OCI-LY3 (cell line): ENCODE measurements around the gene ANO8.

ENCODE experiments used
- H2AFZ ChIP-seq: fragments of 200-600, 300-600 bp; shearing (Covaris generic); 2 replicates; pipeline ENCODE4 v1.6.0; 2014; ENCODE audit warnings: antibody characterized with exemption, low read depth, low read length
- H3K27ac ChIP-seq: fragments of 200-600, 300-600 bp; sonication (generic); 2 replicates; pipeline ENCODE4 v1.5.1; 2014; ENCODE audit warnings: mild to moderate bottlenecking, low read length, moderate library complexity, mixed read lengths
- H3K27me3 ChIP-seq: fragments of 200-600, 300-600 bp; sonication (generic); 2 replicates; pipeline ENCODE4 v1.6.1; 2014; ENCODE audit warnings: low read depth, low read length, mixed read lengths
- H3K36me3 ChIP-seq: fragments of 200-600, 300-600 bp; sonication (generic); replicated peaks from 2 replicates; pipeline ENCODE3; 2014; ENCODE audit warnings: low read depth, low read length, mixed read lengths
- H3K4me1 ChIP-seq: fragments of 300-600, 200-600 bp; sonication (generic); 2 replicates; pipeline ENCODE4 v1.6.1; 2014; ENCODE audit warnings: low read length, mixed read lengths
- H3K4me2 ChIP-seq: fragments of 200-600, 300-600 bp; sonication (generic); 2 replicates; pipeline ENCODE4 v1.6.1; 2014; ENCODE audit warnings: low read length, mixed read lengths
- H3K4me3 ChIP-seq: fragments of 300-600, 200-600 bp; sonication (generic); 2 replicates; pipeline ENCODE4 v1.5.1; 2014; ENCODE audit warnings: antibody characterized with exemption, mild to moderate bottlenecking, low read length, moderate library complexity
- H3K79me2 ChIP-seq: fragments of 300-600, 200-600 bp; shearing (Covaris generic); 2 replicates; pipeline ENCODE4 v1.6.1; 2014; ENCODE audit warnings: mild to moderate bottlenecking, low read length, mixed read lengths
- H3K9ac ChIP-seq: fragments of 300-600, 200-600 bp; shearing (Covaris generic); 2 replicates; pipeline ENCODE4 v1.6.0; 2014; ENCODE audit warnings: mild to moderate bottlenecking, low read length, moderate library complexity
- H3K9me3 ChIP-seq: fragments of 200-600, 300-600 bp; shearing (Covaris generic); 2 replicates; pipeline ENCODE4 v1.6.1; 2014; ENCODE audit warnings: low read length, mixed read lengths; ENCODE audit not compliant: insufficient read depth
- H4K20me1 ChIP-seq: fragments of 200-600, 300-600 bp; sonication (generic); 2 replicates; pipeline ENCODE4 v1.6.1; 2016; ENCODE audit warnings: low read length, mixed read lengths; ENCODE audit not compliant: insufficient read depth
- EZH2phosphoT487 ChIP-seq: fragments of 200-600 bp; shearing (Covaris generic); IDR thresholded peaks from 2 replicates; pipeline ENCODE4 v1.6.1; 2018; ENCODE audit warnings: antibody characterized with exemption, mixed run types, low read depth
- TF ChIP-seq, protein P1 (sequence below): fragments of 200-600, 300-600 bp; sonication (generic); IDR thresholded peaks from 2 replicates; pipeline ENCODE4 v1.5.1; 2014; ENCODE audit warnings: antibody characterized with exemption, low read length, low read depth

Gene ANO8

GRCh38 chr19:17318966-17319365 lies 15.7 kb downstream of the ANO8 start:
- H3K27ac ChIP-seq: no peak overlapping the region
- no peak overlapping the region for H3K4me2 ChIP-seq
- H4K20me1 ChIP-seq: no peaks in the 10 kb centered on the region
- no peaks in the 10 kb centered on the region for H3K27me3 ChIP-seq
- H3K79me2 ChIP-seq: no peaks in the 10 kb centered on the region
- H3K9me3 ChIP-seq: no peaks in the 10 kb centered on the region
- peaks cover 27% of the 10 kb centered on the region for H3K36me3 ChIP-seq
- no peak overlapping the region for H3K4me3 ChIP-seq
- no peak overlapping the region for H2AFZ ChIP-seq
- TF ChIP-seq, protein P1, sequence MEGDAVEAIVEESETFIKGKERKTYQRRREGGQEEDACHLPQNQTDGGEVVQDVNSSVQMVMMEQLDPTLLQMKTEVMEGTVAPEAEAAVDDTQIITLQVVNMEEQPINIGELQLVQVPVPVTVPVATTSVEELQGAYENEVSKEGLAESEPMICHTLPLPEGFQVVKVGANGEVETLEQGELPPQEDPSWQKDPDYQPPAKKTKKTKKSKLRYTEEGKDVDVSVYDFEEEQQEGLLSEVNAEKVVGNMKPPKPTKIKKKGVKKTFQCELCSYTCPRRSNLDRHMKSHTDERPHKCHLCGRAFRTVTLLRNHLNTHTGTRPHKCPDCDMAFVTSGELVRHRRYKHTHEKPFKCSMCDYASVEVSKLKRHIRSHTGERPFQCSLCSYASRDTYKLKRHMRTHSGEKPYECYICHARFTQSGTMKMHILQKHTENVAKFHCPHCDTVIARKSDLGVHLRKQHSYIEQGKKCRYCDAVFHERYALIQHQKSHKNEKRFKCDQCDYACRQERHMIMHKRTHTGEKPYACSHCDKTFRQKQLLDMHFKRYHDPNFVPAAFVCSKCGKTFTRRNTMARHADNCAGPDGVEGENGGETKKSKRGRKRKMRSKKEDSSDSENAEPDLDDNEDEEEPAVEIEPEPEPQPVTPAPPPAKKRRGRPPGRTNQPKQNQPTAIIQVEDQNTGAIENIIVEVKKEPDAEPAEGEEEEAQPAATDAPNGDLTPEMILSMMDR: no peak
- no peak for TF ChIP-seq EZH2phosphoT487
- no peaks in the 10 kb centered on the region for H3K4me1 ChIP-seq
- no peak overlapping the region for H3K9ac ChIP-seq

GRCh38 chr19:17314007-17314593 lies 20.6 kb downstream of the ANO8 start:
- H3K9ac ChIP-seq: no peak overlapping the region
- no peak overlapping the region for H2AFZ ChIP-seq
- no peak overlapping the region for H3K4me2 ChIP-seq
- no peak overlapping the region for H3K4me3 ChIP-seq
- no peaks in the 10 kb centered on the region for H3K9me3 ChIP-seq
- peaks cover 12% of the 10 kb centered on the region; the same call in 1 of the 2 replicates for H4K20me1 ChIP-seq
- H3K27ac ChIP-seq: no peak overlapping the region
- H3K79me2 ChIP-seq: peaks cover 36% of the 10 kb centered on the region
- no peaks in the 10 kb centered on the region for H3K27me3 ChIP-seq
- H3K36me3 ChIP-seq: peaks cover 22% of the 10 kb centered on the region
- H3K4me1 ChIP-seq: peaks cover 9% of the 10 kb centered on the region
- TF ChIP-seq EZH2phosphoT487: no peak
- TF ChIP-seq, protein P1: no peak

- no peaks in the 10 kb centered on the region for H3K9me3 ChIP-seq
- no peak overlapping the region for H3K27ac ChIP-seq
- TF ChIP-seq, protein P1: no peak
- no peak for TF ChIP-seq EZH2phosphoT487
- H3K79me2 ChIP-seq: peaks cover 40% of the 10 kb centered on the region
- no peak overlapping the region for H2AFZ ChIP-seq
- H3K4me3 ChIP-seq: no peak overlapping the region
- peaks cover 12% of the 10 kb centered on the region; the same call in 1 of the 2 replicates for H4K20me1 ChIP-seq
- no peak overlapping the region for H3K9ac ChIP-seq
- H3K27me3 ChIP-seq: no peaks in the 10 kb centered on the region
- H3K36me3 ChIP-seq: peaks cover 22% of the 10 kb centered on the region
- peaks cover 9% of the 10 kb centered on the region for H3K4me1 ChIP-seq
- no peak overlapping the region for H3K4me2 ChIP-seq
Observed at GRCh38 chr19:17312189-17313113, 22.2 kb downstream of the ANO8 start.

DNA sequence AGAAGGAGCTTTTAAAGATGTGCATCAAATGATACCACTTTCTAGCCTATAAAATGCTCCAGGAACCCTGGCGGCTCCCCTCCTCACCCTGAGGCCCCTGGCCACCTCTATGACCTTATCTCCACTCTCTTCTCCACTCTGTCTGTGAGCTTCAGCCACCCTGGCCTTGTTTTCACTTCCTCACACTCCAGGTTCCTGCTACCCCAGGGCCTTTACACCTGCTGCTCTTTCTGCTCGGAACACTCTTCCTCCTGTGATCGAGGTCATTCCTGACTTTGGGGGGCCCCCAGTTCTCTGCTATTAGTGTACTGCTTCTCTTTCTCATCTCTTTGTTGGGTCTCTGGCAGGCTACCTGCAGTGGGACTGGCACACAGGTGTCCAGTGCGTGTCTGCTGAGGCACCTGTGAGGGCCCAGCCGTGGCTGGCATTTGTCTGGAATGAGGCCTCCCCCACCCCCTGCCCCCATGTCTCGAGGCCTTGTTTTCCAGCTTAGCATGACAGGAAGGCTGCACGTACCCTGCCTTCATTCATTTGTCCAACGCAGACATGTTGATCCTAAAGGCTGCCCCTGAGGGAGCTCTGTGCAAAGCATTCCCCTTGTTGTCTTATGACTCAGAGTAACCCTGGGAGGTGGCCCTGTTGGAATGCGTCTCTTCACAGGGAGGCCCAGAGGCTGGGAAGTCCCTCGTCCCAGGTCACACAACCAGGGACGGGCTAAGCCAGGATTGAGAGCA lies 23.0 kb downstream of the ANO8 start:
- Histone ChIP-seq H3K9me3 (no peaks in the 10 kb centered on the region), H3K9ac (no peak overlapping the region), H2AFZ (no peak overlapping the region), H3K4me2 (no peak overlapping the region), H3K4me3 (no peak overlapping the region), H3K4me1 (peaks cover 11% of the 10 kb centered on the region), H3K27me3 (no peaks in the 10 kb centered on the region), H3K79me2 (peaks cover 47% of the 10 kb centered on the region), H4K20me1 (peaks cover 12% of the 10 kb centered on the region; the same call in 1 of the 2 replicates), H3K27ac (no peak overlapping the region), H3K36me3 (peaks cover 22% of the 10 kb centered on the region)
- TF ChIP-seq, protein P1: no peak
- TF ChIP-seq EZH2phosphoT487: no peak
